Measurements from ENCODE around the gene RAB8B. TPM values are rescaled to one million over a fixed set of nuclear protein-coding genes. Genes with fewer than 3 reads are reported as not detected.

Gene RAB8B
- total and polyA plus RNA-seq, 9 of the 15 experiments (the other 6 are each of a cell fraction or from before 2014, with no cell fraction given), result 7.8 to 32.1 (median 24.2) TPM

GRCh38 chr15:63238796-63239195 is 49.4 kb downstream of the RAB8B start:
- Histone ChIP-seq H2AFZ (ENCODE audit: low read depth, low read length) (no peak overlapping the region), H3K9me3 (replicated peaks; ENCODE audit: control insufficient read depth, insufficient read depth, low read depth, low read length) (peaks cover 4% of the 10 kb centered on the region), H3K9ac (ENCODE audit: insufficient read depth in 1 of 2, low read depth in 2 of 2, low read length in 2 of 2) (no peak overlapping the region), H3K27ac (ENCODE audit: extremely low read depth, low read depth, low read length) (peak overlapping the region; percentile 23; the same call in 1 of the 3 replicates), H3K27me3 (ENCODE audit: control insufficient read depth in 2 of 2, insufficient read depth in 2 of 2, low read length in 2 of 2) (no peaks in the 10 kb centered on the region), H3K4me1 (replicated peaks in 1 of 2; ENCODE audit: control insufficient read depth in 2 of 2, insufficient read depth in 2 of 2, low read length in 2 of 2) (peaks cover 3 to 20% of the 10 kb centered on the region in 2 experiments; a peak in 4 of 5 replicates), H3K4me2 (ENCODE audit: insufficient read depth, low read length) (no peak overlapping the region), H3K36me3 (ENCODE audit: control insufficient read depth, insufficient read depth, low read length) (peaks cover 15% of the 10 kb centered on the region; the same call in 2 of the 3 replicates), H4K20me1 (replicated peaks; ENCODE audit: control insufficient read depth, insufficient read depth, low read length) (no peaks in the 10 kb centered on the region), H3K4me3 (no peak overlapping the region), H3K9me1 (ENCODE audit: control insufficient read depth, insufficient read depth, low read length) (no peaks in the 10 kb centered on the region), H3K79me2 (ENCODE audit: control insufficient read depth, insufficient read depth, low read length) (peaks cover 63% of the 10 kb centered on the region)
- ATAC-seq (peak; percentile 65), FAIRE-seq (peak; percentile 73), DNase-seq (ENCODE audit: extremely low read depth in 1 of 4, low spot score in 3 of 4) (peak in 2 of 4 experiments; percentile 23 to 44)
- BruUV-seq (replicated peaks), result no TSS peak
- WGBS (ENCODE audit: insufficient coverage, low coverage, missing lambda C conversion rate), result 43% methylated on average over 1 of the region's 1 CpG
- TF ChIP-seq CBFA2T2 (conservative IDR thresholded peaks at IDR 0.05), result 0 out of 2 replicates have a peak, but pooled peaks have one; percentile 3
- TF ChIP-seq HMG20B (CRISPR knock-in tag; IDR thresholded peaks at IDR 0.05), result no peak
- TF ChIP-seq SRF (CRISPR knock-in tag; IDR thresholded peaks at IDR 0.05), result peak in 1 of 2 experiments; percentile 36; a peak in 1 of 4 replicates
- peak; percentile 34; the same call in 1 of the 2 replicates for TF ChIP-seq TCF3 (CRISPR knock-in tag; IDR thresholded peaks at IDR 0.05)
- peak; percentile 36; the same call in 1 of the 2 replicates for TF ChIP-seq NFE2 (IDR thresholded peaks at IDR 0.05; ENCODE audit: low read depth)
- no peak for TF ChIP-seq KLF1 (tag; IDR thresholded peaks at IDR 0.05)
- TF ChIP-seq CBFA2T3 (IDR thresholded peaks at IDR 0.05), result peak; percentile 59
- no peak for TF ChIP-seq ZBTB5 (IDR thresholded peaks at IDR 0.05)
- TF ChIP-seq ARID2 (IDR thresholded peaks at IDR 0.05), result no peak
- no peak for TF ChIP-seq HINFP (tag; conservative IDR thresholded peaks at IDR 0.05; ENCODE audit: low read depth)
- intact Hi-C loops (cut with micrococcal nuclease) (no loop called here), in situ Hi-C loops (cut with MboI) (no loop called here)
- ChIA-PET CTCF (ENCODE audit: low intra/inter-chr PET ratio) (no interaction called here), POLR2A (interaction anchor here (0.9 to 1.5 kb wide), 3 partner anchors 9 to 17 kb away, joined by 3 to 6 read pairs (median 3); no protein-coding TSS in a partner anchor)
